SU-DHL-6 (cell line): Measurements from ENCODE around the gene COMMD2.

Experiments used
- CTCF ChIP-seq: fragments of 200-600 bp; sonication (generic); IDR thresholded peaks from one replicate; pipeline ENCODE4 v1.5.1; 2017; ENCODE audit warnings: antibody characterized with exemption, mild to moderate bottlenecking, low read length, moderate library complexity; ENCODE audit not compliant: insufficient read depth, poor library complexity, severe bottlenecking
- EZH2phosphoT487 ChIP-seq: fragments of 200-600 bp; sonication (generic), shearing (Covaris generic); conservative IDR thresholded peaks from 2 replicates; pipeline ENCODE4 v1.6.1; 2018; ENCODE audit warnings: mild to moderate bottlenecking, antibody characterized with exemption, low read length, moderate library complexity, mixed read lengths

- TF ChIP-seq CTCF = no peak
- TF ChIP-seq EZH2phosphoT487 = no peak
Measured at GRCh38 chr3:149783576-149783975, 31.3 kb upstream of the COMMD2 start.
